WTC11 (cell line): ENCODE results near the gene BTBD9. TPM values are rescaled to one million over a fixed set of nuclear protein-coding genes. Genes with fewer than 3 reads are reported as not detected.

ENCODE experiments used
- ATAC-seq: fragments of 200-7000 bp; cut with Tn5 transposase; 2 replicates; pipeline ENCODE4 v1.10.0; 2021; ENCODE audit warnings: mild to moderate bottlenecking, moderate library complexity
- CTCF ChIA-PET: fragments of 300-600 bp; sonication (Branson Sonifier 250); formaldehyde crosslinking; loops from one replicate; lab custom pipeline; 2021; ENCODE audit warnings: antibody characterized with exemption; lab: Charles Lee
- POLR2A ChIA-PET: fragments of 350-600 bp; sonication (Branson Sonifier 250); formaldehyde crosslinking; loops from one replicate; lab custom pipeline; 2021; ENCODE audit warnings: antibody characterized with exemption; lab: Charles Lee
- DNase-seq: peaks from one replicate; pipeline ENCODE4 v3.0.0; 2021; ENCODE audit warnings: low spot score
- H3K27ac Mint-ChIP-seq: 2 replicates; pipeline ENCODE4 v1.8.0; 2021; ENCODE audit warnings: mixed read lengths
- H3K27me3 Mint-ChIP-seq: 2 replicates; pipeline ENCODE4 v1.8.0; 2021; ENCODE audit warnings: low read depth, mild to moderate bottlenecking, moderate library complexity, mixed read lengths
- H3K36me3 Mint-ChIP-seq: 2 replicates; pipeline ENCODE4 v1.8.0; 2021; ENCODE audit warnings: mixed read lengths
- H3K4me1 Mint-ChIP-seq: 2 replicates; pipeline ENCODE4 v1.8.0; 2022; ENCODE audit warnings: mixed read lengths
- H3K4me3 Mint-ChIP-seq: 2 replicates; pipeline ENCODE4 v1.8.0; 2021; ENCODE audit warnings: mild to moderate bottlenecking, moderate library complexity, mixed read lengths
- H3K9me3 Mint-ChIP-seq: 2 replicates; pipeline ENCODE4 v1.8.0; 2021; ENCODE audit warnings: mixed read lengths
- FOXK1 ChIP-seq: sonication (generic); formaldehyde crosslinking; IDR thresholded peaks from 2 replicates; pipeline ENCODE4 v1.8.0; 2022; ENCODE audit warnings: mild to moderate bottlenecking, moderate library complexity, missing genetic modification reagents
- FOXP1 ChIP-seq: sonication (generic); formaldehyde crosslinking; IDR thresholded peaks from 2 replicates; pipeline ENCODE4 v1.8.0; 2022; ENCODE audit warnings: missing genetic modification reagents, mild to moderate bottlenecking, moderate library complexity, borderline replicate concordance
- GRHL2 ChIP-seq: fragments of 250-450 bp; sonication (Bioruptor Pico); IDR thresholded peaks from 2 replicates; pipeline ENCODE4 v1.8.0; 2022; ENCODE audit warnings: mild to moderate bottlenecking, moderate library complexity; ENCODE audit not compliant: insufficient replicate concordance, severe bottlenecking
- MYBL2 ChIP-seq: sonication (generic); formaldehyde crosslinking; IDR thresholded peaks from 2 replicates; pipeline ENCODE4 v1.8.1; 2023; ENCODE audit warnings: mild to moderate bottlenecking, moderate library complexity, missing genetic modification reagents
- PRRX2 ChIP-seq: fragments of 250-450 bp; sonication (Bioruptor Pico); IDR thresholded peaks from 2 replicates; pipeline ENCODE4 v1.8.0; 2021; ENCODE audit warnings: mild to moderate bottlenecking
- ZNF138 ChIP-seq: sonication (generic); formaldehyde crosslinking; conservative IDR thresholded peaks from 2 replicates; pipeline ENCODE4 v1.8.1; 2022; ENCODE audit warnings: mild to moderate bottlenecking, moderate library complexity, missing genetic modification reagents
- ZNF671 ChIP-seq: fragments of 250-450 bp; sonication (Bioruptor Pico); IDR thresholded peaks from 2 replicates; pipeline ENCODE4 v1.8.0; 2021; ENCODE audit warnings: mild to moderate bottlenecking
- total RNA-seq: library from RNA; stranded (reverse); gene quantifications from 3 replicates; pipeline ENCODE4 v1.2.3, GENCODE V29; 2021
- TF ChIP-seq, protein P1 (sequence below): sonication (generic); formaldehyde crosslinking; IDR thresholded peaks from 2 replicates; pipeline ENCODE4 v1.8.0; 2023; ENCODE audit warnings: mild to moderate bottlenecking, missing genetic modification reagents
- TF ChIP-seq, protein P2 (sequence below): sonication (generic); formaldehyde crosslinking; IDR thresholded peaks from 2 replicates; pipeline ENCODE4 v1.8.1; 2023; ENCODE audit warnings: mild to moderate bottlenecking, missing genetic modification reagents, borderline replicate concordance
- TF ChIP-seq, protein P3 (sequence below): sonication (generic); formaldehyde crosslinking; IDR thresholded peaks from 2 replicates; pipeline ENCODE4 v1.8.0; 2022; ENCODE audit warnings: mild to moderate bottlenecking, missing genetic modification reagents
- TF ChIP-seq, protein P4 (sequence below): fragments of 250-450 bp; sonication (Bioruptor Pico); IDR thresholded peaks from 2 replicates; pipeline ENCODE4 v2.1.2; 2022; ENCODE audit warnings: mild to moderate bottlenecking, moderate library complexity

The BTBD9 gene
- total RNA-seq, 1 experiment from 2014 or later: 4.2 TPM

DNA sequence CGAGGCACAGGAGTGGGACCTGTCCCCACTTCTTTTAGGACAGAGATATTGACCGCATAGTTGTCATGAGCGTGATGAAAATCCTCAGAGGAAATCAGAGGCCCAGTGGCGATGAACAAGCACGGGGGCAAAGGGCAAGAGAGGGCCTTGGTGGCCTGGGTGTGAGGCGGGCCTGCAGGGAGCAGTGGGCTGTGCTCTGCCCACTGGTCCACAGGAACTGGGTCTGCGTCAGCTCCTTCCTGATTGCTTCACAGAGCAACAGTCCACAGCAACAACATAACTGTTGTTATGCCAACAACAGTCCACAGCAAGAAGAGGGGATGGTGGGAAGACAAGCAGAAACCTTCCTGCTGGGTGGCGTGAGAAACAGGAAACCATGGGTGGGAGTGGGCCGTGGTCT, 484.6 kb downstream of the BTBD9 start (continued):
- TF ChIP-seq, protein P1, sequence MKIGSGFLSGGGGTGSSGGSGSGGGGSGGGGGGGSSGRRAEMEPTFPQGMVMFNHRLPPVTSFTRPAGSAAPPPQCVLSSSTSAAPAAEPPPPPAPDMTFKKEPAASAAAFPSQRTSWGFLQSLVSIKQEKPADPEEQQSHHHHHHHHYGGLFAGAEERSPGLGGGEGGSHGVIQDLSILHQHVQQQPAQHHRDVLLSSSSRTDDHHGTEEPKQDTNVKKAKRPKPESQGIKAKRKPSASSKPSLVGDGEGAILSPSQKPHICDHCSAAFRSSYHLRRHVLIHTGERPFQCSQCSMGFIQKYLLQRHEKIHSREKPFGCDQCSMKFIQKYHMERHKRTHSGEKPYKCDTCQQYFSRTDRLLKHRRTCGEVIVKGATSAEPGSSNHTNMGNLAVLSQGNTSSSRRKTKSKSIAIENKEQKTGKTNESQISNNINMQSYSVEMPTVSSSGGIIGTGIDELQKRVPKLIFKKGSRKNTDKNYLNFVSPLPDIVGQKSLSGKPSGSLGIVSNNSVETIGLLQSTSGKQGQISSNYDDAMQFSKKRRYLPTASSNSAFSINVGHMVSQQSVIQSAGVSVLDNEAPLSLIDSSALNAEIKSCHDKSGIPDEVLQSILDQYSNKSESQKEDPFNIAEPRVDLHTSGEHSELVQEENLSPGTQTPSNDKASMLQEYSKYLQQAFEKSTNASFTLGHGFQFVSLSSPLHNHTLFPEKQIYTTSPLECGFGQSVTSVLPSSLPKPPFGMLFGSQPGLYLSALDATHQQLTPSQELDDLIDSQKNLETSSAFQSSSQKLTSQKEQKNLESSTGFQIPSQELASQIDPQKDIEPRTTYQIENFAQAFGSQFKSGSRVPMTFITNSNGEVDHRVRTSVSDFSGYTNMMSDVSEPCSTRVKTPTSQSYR: no peak
- TF ChIP-seq FOXP1: no peak
- no peak for TF ChIP-seq PRRX2
- TF ChIP-seq GRHL2: no peak

DNA sequence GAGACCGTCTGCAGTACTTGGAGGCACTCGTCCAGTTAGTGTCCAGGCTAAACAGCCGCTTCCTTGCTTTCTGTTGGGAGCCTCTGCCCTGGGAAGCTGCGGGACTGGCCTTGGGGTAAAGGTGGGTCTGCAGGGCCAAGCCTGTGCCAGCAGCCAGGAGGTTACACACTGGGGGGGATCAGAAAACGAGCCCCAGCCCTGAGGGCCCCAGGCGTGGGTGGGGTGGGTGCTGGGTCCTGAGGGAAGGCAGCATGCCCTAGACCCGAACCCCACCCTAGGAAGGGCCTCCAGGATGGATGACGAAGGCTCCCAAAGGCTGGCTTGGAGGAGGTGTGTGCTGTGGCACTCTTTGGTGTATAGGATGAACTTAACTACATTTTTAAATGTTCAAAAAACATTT, 485.0 kb downstream of the BTBD9 start:
- Mint-ChIP-seq H3K9me3 (no peaks in the 10 kb centered on the region), H3K36me3 (no peaks in the 10 kb centered on the region), H3K4me3 (no peak overlapping the region), H3K27me3 (no peaks in the 10 kb centered on the region), H3K4me1 (peaks cover 7% of the 10 kb centered on the region), H3K27ac (0 out of 2 replicates have a peak overlapping the region, but pooled peaks have one; percentile 2)
- DNase-seq: peak; percentile 9
- POLR2A ChIA-PET: no interaction called here
- no peak for TF ChIP-seq FOXK1 (CRISPR knock-in tag)
- TF ChIP-seq, protein P2, sequence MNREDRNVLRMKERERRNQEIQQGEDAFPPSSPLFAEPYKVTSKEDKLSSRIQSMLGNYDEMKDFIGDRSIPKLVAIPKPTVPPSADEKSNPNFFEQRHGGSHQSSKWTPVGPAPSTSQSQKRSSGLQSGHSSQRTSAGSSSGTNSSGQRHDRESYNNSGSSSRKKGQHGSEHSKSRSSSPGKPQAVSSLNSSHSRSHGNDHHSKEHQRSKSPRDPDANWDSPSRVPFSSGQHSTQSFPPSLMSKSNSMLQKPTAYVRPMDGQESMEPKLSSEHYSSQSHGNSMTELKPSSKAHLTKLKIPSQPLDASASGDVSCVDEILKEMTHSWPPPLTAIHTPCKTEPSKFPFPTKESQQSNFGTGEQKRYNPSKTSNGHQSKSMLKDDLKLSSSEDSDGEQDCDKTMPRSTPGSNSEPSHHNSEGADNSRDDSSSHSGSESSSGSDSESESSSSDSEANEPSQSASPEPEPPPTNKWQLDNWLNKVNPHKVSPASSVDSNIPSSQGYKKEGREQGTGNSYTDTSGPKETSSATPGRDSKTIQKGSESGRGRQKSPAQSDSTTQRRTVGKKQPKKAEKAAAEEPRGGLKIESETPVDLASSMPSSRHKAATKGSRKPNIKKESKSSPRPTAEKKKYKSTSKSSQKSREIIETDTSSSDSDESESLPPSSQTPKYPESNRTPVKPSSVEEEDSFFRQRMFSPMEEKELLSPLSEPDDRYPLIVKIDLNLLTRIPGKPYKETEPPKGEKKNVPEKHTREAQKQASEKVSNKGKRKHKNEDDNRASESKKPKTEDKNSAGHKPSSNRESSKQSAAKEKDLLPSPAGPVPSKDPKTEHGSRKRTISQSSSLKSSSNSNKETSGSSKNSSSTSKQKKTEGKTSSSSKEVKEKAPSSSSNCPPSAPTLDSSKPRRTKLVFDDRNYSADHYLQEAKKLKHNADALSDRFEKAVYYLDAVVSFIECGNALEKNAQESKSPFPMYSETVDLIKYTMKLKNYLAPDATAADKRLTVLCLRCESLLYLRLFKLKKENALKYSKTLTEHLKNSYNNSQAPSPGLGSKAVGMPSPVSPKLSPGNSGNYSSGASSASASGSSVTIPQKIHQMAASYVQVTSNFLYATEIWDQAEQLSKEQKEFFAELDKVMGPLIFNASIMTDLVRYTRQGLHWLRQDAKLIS (CRISPR knock-in tag): no peak
- TF ChIP-seq MYBL2 (CRISPR knock-in tag): no peak
- TF ChIP-seq, protein P3, sequence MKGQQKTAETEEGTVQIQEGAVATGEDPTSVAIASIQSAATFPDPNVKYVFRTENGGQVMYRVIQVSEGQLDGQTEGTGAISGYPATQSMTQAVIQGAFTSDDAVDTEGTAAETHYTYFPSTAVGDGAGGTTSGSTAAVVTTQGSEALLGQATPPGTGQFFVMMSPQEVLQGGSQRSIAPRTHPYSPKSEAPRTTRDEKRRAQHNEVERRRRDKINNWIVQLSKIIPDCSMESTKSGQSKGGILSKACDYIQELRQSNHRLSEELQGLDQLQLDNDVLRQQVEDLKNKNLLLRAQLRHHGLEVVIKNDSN (CRISPR knock-in tag): no peak
- TF ChIP-seq ZNF671 (CRISPR knock-in tag): no peak
- CTCF ChIA-PET: no interaction called here
- ATAC-seq: no peak

DNA sequence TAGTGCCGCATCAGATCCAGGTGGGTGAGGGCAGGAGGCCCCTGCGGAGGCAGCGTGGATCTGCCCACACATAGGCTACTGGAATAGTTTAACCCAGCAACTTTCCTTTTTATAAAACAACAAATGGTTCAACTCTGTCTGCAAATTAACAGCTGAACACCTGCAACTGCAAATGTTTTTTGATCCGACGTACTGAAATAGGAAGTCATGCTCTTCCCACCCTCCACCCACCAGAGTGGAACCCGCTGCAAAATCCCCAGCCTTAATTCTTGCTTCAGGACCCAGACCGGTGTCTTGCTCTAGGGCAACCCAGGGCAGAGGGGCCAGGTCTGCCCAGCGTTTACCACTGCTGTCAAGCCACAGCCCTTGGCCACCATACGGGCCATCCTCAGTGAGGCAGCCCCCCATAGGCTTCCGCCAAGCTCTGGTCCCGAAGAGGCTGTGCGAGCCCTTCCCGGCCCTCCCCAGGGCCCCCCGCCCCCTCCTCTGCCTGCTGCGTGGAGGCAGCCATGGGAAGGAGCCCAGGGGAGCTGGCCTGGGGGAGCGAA, 485.9 kb downstream of the BTBD9 start:
- Mint-ChIP-seq H3K9me3 (no peaks in the 10 kb centered on the region), H3K27ac (no peak overlapping the region; the same call in 1 of the 2 replicates), H3K4me1 (peaks cover 15% of the 10 kb centered on the region), H3K4me3 (no peak overlapping the region), H3K36me3 (no peaks in the 10 kb centered on the region), H3K27me3 (no peaks in the 10 kb centered on the region)
- DNase-seq: peak; percentile 9
- no peak for TF ChIP-seq ZNF138 (CRISPR knock-in tag)
- TF ChIP-seq, protein P4, sequence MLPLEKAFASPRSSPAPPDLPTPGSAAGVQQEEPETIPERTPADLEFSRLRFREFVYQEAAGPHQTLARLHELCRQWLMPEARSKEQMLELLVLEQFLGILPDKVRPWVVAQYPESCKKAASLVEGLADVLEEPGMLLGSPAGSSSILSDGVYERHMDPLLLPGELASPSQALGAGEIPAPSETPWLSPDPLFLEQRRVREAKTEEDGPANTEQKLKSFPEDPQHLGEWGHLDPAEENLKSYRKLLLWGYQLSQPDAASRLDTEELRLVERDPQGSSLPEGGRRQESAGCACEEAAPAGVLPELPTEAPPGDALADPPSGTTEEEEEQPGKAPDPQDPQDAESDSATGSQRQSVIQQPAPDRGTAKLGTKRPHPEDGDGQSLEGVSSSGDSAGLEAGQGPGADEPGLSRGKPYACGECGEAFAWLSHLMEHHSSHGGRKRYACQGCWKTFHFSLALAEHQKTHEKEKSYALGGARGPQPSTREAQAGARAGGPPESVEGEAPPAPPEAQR (CRISPR knock-in tag): no peak
- POLR2A ChIA-PET: no interaction called here
- no peak; the same call in 1 of the 2 replicates for ATAC-seq
- CTCF ChIA-PET: no interaction called here
